CD14-positive monocyte (primary cell): ENCODE results near the gene MAPK14. TPM values are rescaled to one million over a fixed set of nuclear protein-coding genes. Genes with fewer than 3 reads are reported as not detected.

Experiments
- DNase-seq, 3 donors: peaks; one replicate each; pipeline ENCODE4 v3.0.0-alpha.2; 2011 to 2022
- H2AFZ ChIP-seq: 2 replicates; pipeline ENCODE4 v1.6.0; 2012; ENCODE audit warnings: mild to moderate bottlenecking, low read depth, low read length, inconsistent platforms; ENCODE audit not compliant: insufficient read depth, poor library complexity, severe bottlenecking
- H3K27ac ChIP-seq, 2 donors: 1 replicate in 1 of 2; 2 replicates in 1 of 2; pipeline ENCODE4 v1.5.1; 2012 to 2013; ENCODE audit warnings: low read length in 2 of 2, control low read depth in 1 of 2, inconsistent platforms in 1 of 2, low read depth in 1 of 2, mild to moderate bottlenecking in 1 of 2
- H3K27me3 ChIP-seq, 2 donors: one replicate each; pipeline versions ENCODE4 v1.6.0 to v1.6.1; 2011 to 2013; ENCODE audit warnings: low read length in 2 of 2; ENCODE audit not compliant: control insufficient read depth in 2 of 2, insufficient read depth in 2 of 2
- H3K36me3 ChIP-seq, 2 donors: replicated peaks in 1 of 2; 1 replicate in 1 of 2; 2 replicates in 1 of 2; pipeline versions ENCODE4 v1.5.1 to v1.6.1; 2012 to 2013; ENCODE audit warnings: low read length in 2 of 2, control low read depth in 1 of 2, inconsistent platforms in 1 of 2, mild to moderate bottlenecking in 1 of 2; ENCODE audit not compliant: insufficient read depth in 2 of 2, control insufficient read depth in 1 of 2
- H3K4me1 ChIP-seq, 2 donors: 1 replicate in 1 of 2; 2 replicates in 1 of 2; pipeline versions ENCODE4 v1.5.1 to v1.6.1; 2012 to 2013; ENCODE audit warnings: low read length in 2 of 2, control low read depth in 1 of 2, inconsistent platforms in 1 of 2, mild to moderate bottlenecking in 1 of 2, moderate library complexity in 1 of 2; ENCODE audit not compliant: insufficient read depth in 2 of 2, control insufficient read depth in 1 of 2
- H3K4me2 ChIP-seq: replicated peaks from 2 replicates; pipeline ENCODE3; 2012; ENCODE audit warnings: low read length, moderate library complexity, mild to moderate bottlenecking; ENCODE audit not compliant: poor library complexity, severe bottlenecking; ENCODE audit errors: extremely low read depth
- H3K4me3 ChIP-seq, 3 experiments: fragments of 200-600 bp in 1 of 3; sonication (generic) in 1 of 3; replicated peaks in 1 of 3; 1 replicate in 2 of 3; 2 replicates in 1 of 3; pipeline ENCODE4 v1.5.1; 2011 to 2013; ENCODE audit warnings: low read length in 3 of 3, mild to moderate bottlenecking in 3 of 3, control low read depth in 2 of 3, low read depth in 2 of 3, inconsistent platforms in 1 of 3, moderate library complexity in 1 of 3
- H3K79me2 ChIP-seq: 2 replicates; pipeline ENCODE4 v1.6.0; 2012; ENCODE audit warnings: mild to moderate bottlenecking, control low read depth, inconsistent platforms, low read length, moderate library complexity; ENCODE audit not compliant: insufficient read depth
- H3K9ac ChIP-seq: 2 replicates; pipeline ENCODE4 v1.6.0; 2017; ENCODE audit warnings: low read length, mild to moderate bottlenecking; ENCODE audit not compliant: insufficient read depth, poor library complexity, severe bottlenecking
- H3K9me3 ChIP-seq, 2 donors: replicated peaks in 1 of 2; 1 replicate in 1 of 2; 2 replicates in 1 of 2; pipeline versions ENCODE4 v1.5.1 to v1.6.1; 2012 to 2013; ENCODE audit warnings: low read length in 2 of 2, control low read depth in 1 of 2; ENCODE audit not compliant: control insufficient read depth in 1 of 2, insufficient read depth in 1 of 2
- H4K20me1 ChIP-seq: 2 replicates; pipeline ENCODE4 v1.6.0; 2012; ENCODE audit warnings: mild to moderate bottlenecking, low read length, control low read depth, moderate library complexity; ENCODE audit not compliant: insufficient read depth
- H3K27ac Mint-ChIP-seq, 7 donors: one replicate each; pipeline ENCODE4 v1.8.0; 2020; ENCODE audit warnings: mild to moderate bottlenecking in 7 of 7, mixed read lengths in 7 of 7, moderate library complexity in 6 of 7, inconsistent platforms in 2 of 7
- H3K27me3 Mint-ChIP-seq, 3 donors: one replicate each; pipeline ENCODE4 v1.8.0; 2021 to 2022; ENCODE audit warnings: low read depth in 3 of 3, mild to moderate bottlenecking in 3 of 3, mixed read lengths in 3 of 3, moderate library complexity in 3 of 3, inconsistent platforms in 1 of 3
- H3K36me3 Mint-ChIP-seq, 2 donors: one replicate each; pipeline ENCODE4 v1.8.0; 2020; ENCODE audit warnings: mixed read lengths in 2 of 2, inconsistent platforms in 1 of 2, mild to moderate bottlenecking in 1 of 2
- H3K4me1 Mint-ChIP-seq: one replicate; pipeline ENCODE4 v1.8.0; 2020; ENCODE audit warnings: mild to moderate bottlenecking, mixed read lengths
- H3K4me3 Mint-ChIP-seq, 2 donors: one replicate each; pipeline ENCODE4 v1.8.0; 2020; ENCODE audit warnings: mild to moderate bottlenecking in 2 of 2, mixed read lengths in 2 of 2, moderate library complexity in 1 of 2
- H3K9me3 Mint-ChIP-seq, 7 donors: one replicate each; pipeline ENCODE4 v1.8.0; 2020 to 2022; ENCODE audit warnings: mixed read lengths in 7 of 7, mild to moderate bottlenecking in 6 of 7, moderate library complexity in 6 of 7, inconsistent platforms in 2 of 7
- CTCF ChIP-seq: fragments of 200-600 bp; IDR thresholded peaks from one replicate; pipeline ENCODE4 v1.8.0; 2022; ENCODE audit warnings: antibody characterized with exemption, mild to moderate bottlenecking
- WGBS: methylation state at CpG from one replicate; pipeline ENCODE4 v1.1.5; 2013; ENCODE audit warnings: missing lambda C conversion rate; ENCODE audit not compliant: insufficient coverage; 5-methylcytosine and 5-hydroxymethylcytosine counted together
- intact Hi-C, 2 donors: fragments of 100-400 bp; cut with micrococcal nuclease; formaldehyde crosslinking; loops; one replicate each; pipeline versions ENCODE4 v1.15.0 to v1.15.1; 2023
- polyA plus RNA-seq, 3 donors: library from polyadenylated mRNA; depleted of rRNA in 1 of 3; unstranded in 2 of 3; stranded (reverse) in 1 of 3; fragments of 300-500 nt in 2 of 3; fragments of >200 nt in 1 of 3; fragmentation: Illumina TruSeq in 2 of 3; gene quantifications; 1 replicate in 2 of 3; 2 replicates in 1 of 3; pipeline ENCODE4 v1.2.3, GENCODE V29; 2012 to 2021

Gene MAPK14
- polyA plus RNA-seq, 3 donors, result 56.6 to 96.6 (median 83.7) TPM

DNA sequence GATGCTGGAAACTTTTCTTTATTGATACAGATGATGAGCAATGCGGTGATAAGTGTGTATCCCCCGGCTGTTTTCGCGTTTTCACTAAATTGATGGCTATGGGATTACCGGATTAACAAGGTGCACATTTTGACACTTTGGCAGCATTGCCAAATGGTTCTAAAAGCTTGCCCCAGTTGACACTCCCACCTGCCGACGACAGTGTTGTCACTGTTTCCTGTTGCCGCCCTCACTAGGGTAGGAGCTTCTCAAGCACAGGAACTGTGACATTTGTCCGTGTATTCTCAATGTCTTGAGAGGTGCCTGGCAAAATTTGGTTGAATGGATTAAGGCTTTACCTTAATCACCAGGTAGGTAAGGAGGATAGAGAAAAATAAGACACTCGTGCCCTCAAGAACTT lies 92.9 kb downstream of the MAPK14 start:
- Histone ChIP-seq H3K27me3 (no peaks in the 10 kb centered on the region), H3K4me1 (peaks cover 70 to 79% of the 10 kb centered on the region in 2 donors), H3K9ac (peak overlapping the region; percentile 76), H3K4me2 (peak overlapping the region; percentile 54), H2AFZ (no peak overlapping the region), H3K9me3 (no peaks in the 10 kb centered on the region), H4K20me1 (peaks cover 26% of the 10 kb centered on the region), H3K79me2 (peaks cover 5% of the 10 kb centered on the region), H3K4me3 (peak overlapping the region in 1 of 3 experiments; percentile 58), H3K27ac (peak overlapping the region; percentile 94 to 97), H3K36me3 (peaks cover 4 to 27% of the 10 kb centered on the region in 2 donors)
- H3K27me3 Mint-ChIP-seq, result peaks cover 0 to 5% (median 0%) of the 10 kb centered on the region in 3 donors
- no peaks in the 10 kb centered on the region for H3K9me3 Mint-ChIP-seq
- no peak for TF ChIP-seq CTCF
- H3K36me3 Mint-ChIP-seq, result peaks cover 36 to 46% of the 10 kb centered on the region in 2 donors
- intact Hi-C loops, result loop anchor here (2.0 to 10.0 kb wide), 4 partner anchors 77 to 244 kb away; partner anchors contain the start of gene BRPF3 (in 1 of the 2)
- H3K27ac Mint-ChIP-seq, result peak overlapping the region; percentile 98 to 100 (median 99)
- peak overlapping the region; percentile 73 to 86 for H3K4me3 Mint-ChIP-seq
- DNase-seq, result peak; percentile 76 to 83 (median 82)
- WGBS, result 44% methylated on average over 8 of the region's 10 CpGs
- peaks cover 74% of the 10 kb centered on the region for H3K4me1 Mint-ChIP-seq

GRCh38 chr6:36120979-36121786 lies 93.6 kb downstream of the MAPK14 start:
- peaks cover 81% of the 10 kb centered on the region for H3K4me1 Mint-ChIP-seq
- Histone ChIP-seq H3K4me1 (peaks cover 72 to 82% of the 10 kb centered on the region in 2 donors), H3K9ac (peak overlapping the region; percentile 76), H3K27ac (peak overlapping the region; percentile 94 to 97), H3K79me2 (peaks cover 5% of the 10 kb centered on the region), H3K9me3 (no peaks in the 10 kb centered on the region), H3K27me3 (no peaks in the 10 kb centered on the region), H3K4me3 (peak overlapping the region in 1 of 3 experiments; percentile 58), H3K36me3 (peaks cover 2 to 22% of the 10 kb centered on the region in 2 donors), H4K20me1 (peaks cover 25% of the 10 kb centered on the region), H2AFZ (no peak overlapping the region), H3K4me2 (peak overlapping the region; percentile 54)
- TF ChIP-seq CTCF, result no peak
- DNase-seq, result peak; percentile 88 to 90 (median 88)
- H3K4me3 Mint-ChIP-seq, result peak overlapping the region; percentile 73 to 86
- H3K9me3 Mint-ChIP-seq, result no peaks in the 10 kb centered on the region
- H3K27me3 Mint-ChIP-seq, result peaks cover 0 to 5% (median 0%) of the 10 kb centered on the region in 3 donors
- intact Hi-C loops, result loop anchor here (2.0 to 10.0 kb wide), 4 partner anchors 76 to 244 kb away; partner anchors contain the start of gene BRPF3 (in 1 of the 2)
- WGBS, result 24% methylated on average over 8 of the region's 13 CpGs
- peak overlapping the region; percentile 98 to 100 (median 99) for H3K27ac Mint-ChIP-seq
- peaks cover 33 to 41% of the 10 kb centered on the region in 2 donors for H3K36me3 Mint-ChIP-seq
